K562 (cell line): ENCODE measurements around the gene ERBB4. TPM values are rescaled to one million over a fixed set of nuclear protein-coding genes. Genes with fewer than 3 reads are reported as not detected.

Experiments
- ATAC-seq: fragments of 200-7000 bp; cut with Tn5 transposase; 3 replicates; pipeline ENCODE4 v1.9.1; 2020; ENCODE audit warnings: moderate library complexity
- BruUV-seq: library from RNA; stranded (reverse); fragments of 400-500 nt; replicated peaks from 2 replicates; lab custom pipeline; 2021; lab: Mats Ljungman, UMichigan
- CTCF ChIA-PET: fragments of 300-600 bp; formaldehyde crosslinking; extraction: SDS; loops from one replicate; lab custom pipeline; 2021; ENCODE audit warnings: low intra/inter-chr PET ratio; lab: Yijun Ruan, JAX
- POLR2A ChIA-PET: fragments of 300-600, 350-650 bp; sonication (Branson Sonifier 250); formaldehyde crosslinking; extraction: SDS; loops from one replicate; lab custom pipeline; 2021; ENCODE audit warnings: antibody characterized with exemption, inconsistent platforms; lab: Yijun Ruan, JAX
- DNase-seq, 4 experiments: peaks; one replicate each; pipeline versions ENCODE4 v3.0.0 to v3.0.0-alpha.2; 2011 to 2018; ENCODE audit warnings: low spot score in 3 of 4, mixed read lengths in 3 of 4; ENCODE audit errors: extremely low read depth in 1 of 4
- FAIRE-seq: peaks from 2 replicates; lab custom pipeline; 2011; peaks lifted over from hg19 to GRCh38; lab: Jason Lieb, UNC
- H2AFZ ChIP-seq: 2 replicates; pipeline ENCODE4 v1.6.0; 2011; ENCODE audit warnings: low read depth, low read length, control low read depth, inconsistent platforms
- H3K27ac ChIP-seq: fragments of 200-600 bp; 3 replicates; pipeline ENCODE4 v1.8.0; 2011; ENCODE audit warnings: low read depth, mild to moderate bottlenecking, control low read depth, inconsistent platforms, low read length, moderate library complexity, mixed read lengths; ENCODE audit errors: extremely low read depth
- H3K27me3 ChIP-seq, 2 experiments: fragments of 300-600 bp in 1 of 2; 2 replicates in 1 of 2; 3 replicates in 1 of 2; pipeline versions ENCODE4 v1.6.0 to v1.8.0; 2011; ENCODE audit warnings: inconsistent platforms in 2 of 2, low read length in 2 of 2, mild to moderate bottlenecking in 1 of 2, mixed read lengths in 1 of 2, moderate library complexity in 1 of 2; ENCODE audit not compliant: control insufficient read depth in 2 of 2, insufficient read depth in 2 of 2
- H3K36me3 ChIP-seq: fragments of 300-600 bp; 3 replicates; pipeline ENCODE4 v1.8.0; 2011; ENCODE audit warnings: mild to moderate bottlenecking, low read length, inconsistent platforms; ENCODE audit not compliant: control insufficient read depth, insufficient read depth
- H3K4me1 ChIP-seq, 2 experiments: fragments of 200-600 bp in 1 of 2; replicated peaks in 1 of 2; 2 replicates in 1 of 2; 3 replicates in 1 of 2; pipeline versions ENCODE4 v1.5.1 to v1.8.0; 2011; ENCODE audit warnings: inconsistent platforms in 2 of 2, low read length in 2 of 2, mild to moderate bottlenecking in 1 of 2, mixed read lengths in 1 of 2, moderate library complexity in 1 of 2; ENCODE audit not compliant: control insufficient read depth in 2 of 2, insufficient read depth in 2 of 2
- H3K4me2 ChIP-seq: 2 replicates; pipeline ENCODE4 v1.6.1; 2011; ENCODE audit warnings: low read length, control low read depth, inconsistent platforms, mixed read lengths; ENCODE audit not compliant: insufficient read depth
- H3K4me3 ChIP-seq: fragments of 200-600 bp; sonication (generic), shearing (Covaris generic); 2 replicates; pipeline ENCODE4 v1.5.1; 2016; ENCODE audit warnings: control low read depth, inconsistent platforms
- H3K79me2 ChIP-seq: fragments of 200-600 bp; 3 replicates; pipeline ENCODE4 v1.8.0; 2011; ENCODE audit warnings: low read length, inconsistent platforms; ENCODE audit not compliant: control insufficient read depth, insufficient read depth
- H3K9ac ChIP-seq, 2 experiments: 2 replicates each; pipeline versions ENCODE4 v1.6.0 to v1.6.1; 2011; ENCODE audit warnings: low read depth in 2 of 2, low read length in 2 of 2, control low read depth in 1 of 2, inconsistent platforms in 1 of 2, mild to moderate bottlenecking in 1 of 2, mixed read lengths in 1 of 2; ENCODE audit not compliant: insufficient read depth in 1 of 2
- H3K9me1 ChIP-seq: one replicate; pipeline ENCODE4 v1.6.0; 2011; ENCODE audit warnings: inconsistent platforms, mild to moderate bottlenecking, low read length, moderate library complexity; ENCODE audit not compliant: control insufficient read depth, insufficient read depth
- H3K9me3 ChIP-seq: replicated peaks from 2 replicates; pipeline ENCODE4 v1.5.1; 2011; ENCODE audit warnings: low read depth, low read length, inconsistent platforms; ENCODE audit not compliant: control insufficient read depth, insufficient read depth
- H4K20me1 ChIP-seq: replicated peaks from 2 replicates; pipeline ENCODE4 v1.6.1; 2011; ENCODE audit warnings: low read length, inconsistent platforms, mixed read lengths; ENCODE audit not compliant: control insufficient read depth, insufficient read depth
- CTBP1 ChIP-seq: fragments of 450-650 bp; IDR thresholded peaks from 2 replicates; pipeline ENCODE4 v1.6.1; 2016; ENCODE audit warnings: borderline replicate concordance
- FIP1L1 ChIP-seq: fragments of 200-400 bp; formaldehyde crosslinking; IDR thresholded peaks from 2 replicates; pipeline ENCODE4 v1.6.1; 2018; ENCODE audit warnings: mild to moderate bottlenecking, low read depth, low read length; ENCODE audit not compliant: poor library complexity, severe bottlenecking
- HMG20A ChIP-seq: fragments of 450-650 bp; formaldehyde crosslinking; conservative IDR thresholded peaks from 2 replicates; pipeline ENCODE4 v1.4.0; 2020; ENCODE audit warnings: mild to moderate bottlenecking, mixed read lengths
- MAFF ChIP-seq: IDR thresholded peaks from 2 replicates; pipeline ENCODE4 v1.6.1; 2012; ENCODE audit warnings: low read length, improper control_type of control experiment
- NRF1 ChIP-seq, 2 experiments: fragments of 450-650 bp; IDR thresholded peaks in 1 of 2; conservative IDR thresholded peaks in 1 of 2; 2 replicates each; pipeline ENCODE4 v1.6.1; 2014; ENCODE audit warnings: mild to moderate bottlenecking in 2 of 2
- SMARCC2 ChIP-seq: fragments of 450-650 bp; IDR thresholded peaks from 2 replicates; pipeline ENCODE4 v1.6.1; 2017; ENCODE audit warnings: antibody characterized with exemption, moderate library complexity, mild to moderate bottlenecking, low read depth
- TCF7L2 ChIP-seq: fragments of 150-350 bp; IDR thresholded peaks from 2 replicates; pipeline ENCODE4 v1.6.1; 2016; ENCODE audit warnings: low read depth, mild to moderate bottlenecking, low read length, moderate library complexity
- ZNF586 ChIP-seq: fragments of 450-650 bp; formaldehyde crosslinking; conservative IDR thresholded peaks from 2 replicates; pipeline ENCODE4 v1.4.0; 2020; ENCODE audit warnings: mild to moderate bottlenecking, moderate library complexity
- WGBS: fragments of 100-300 bp; shearing (Covaris generic); methylation state at CpG from one replicate; pipeline ENCODE4 v1.1.6; 2016; ENCODE audit warnings: low coverage, mixed read lengths; ENCODE audit not compliant: insufficient coverage; ENCODE audit errors: missing lambda C conversion rate; 5-methylcytosine and 5-hydroxymethylcytosine counted together
- in situ Hi-C: fragments of 300-500 bp; cut with MboI; formaldehyde crosslinking; loops from 4 replicates; pipeline ENCODE4 v1.15.0; 2018; ENCODE audit warnings: inconsistent platforms, mixed read lengths
- intact Hi-C: fragments of 100-400 bp; cut with micrococcal nuclease; formaldehyde crosslinking; loops from 2 replicates; pipeline ENCODE4 v1.14.2; 2022
- polyA plus RNA-seq, 8 experiments: library from polyadenylated mRNA; depleted of rRNA in 4 of 8; stranded (reverse) in 5 of 8; unstranded in 3 of 8; fragments of >200 nt; fragmentation: Nextera tagmentation in 2 of 8; fragmentation: Illumina TruSeq in 1 of 8; extraction: Ambion mirVana in 2 of 8; extraction: Trizol in 1 of 8; gene quantifications; 2 replicates each; pipeline versions ENCODE4 v1.2.1 to v1.2.3, GENCODE V29; 2011 to 2014; ENCODE audit warnings: inconsistent platforms in 1 of 8, missing spikeins in 1 of 8
- total RNA-seq, 7 experiments: library from RNA; depleted of rRNA in 6 of 7; stranded (reverse); fragments of >200 nt in 6 of 7; fragmentation: Illumina TruSeq in 2 of 7; extraction: Trizol in 2 of 7; gene quantifications; 2 replicates each; pipeline versions ENCODE4 v1.2.1 to v1.2.3, GENCODE V29; 2011 to 2021; ENCODE audit warnings: low replicate concordance in 1 of 7
- TF ChIP-seq, protein P1 (sequence below): sonication (generic); formaldehyde crosslinking; IDR thresholded peaks from 2 replicates; pipeline ENCODE4 v1.8.0; 2022; ENCODE audit warnings: mild to moderate bottlenecking, low read depth, missing genetic modification reagents
- TF ChIP-seq, protein P2 (sequence below), 3 experiments: fragments of 200-800 bp in 1 of 3; fragments of 250-450 bp in 1 of 3; fragments of 450-650 bp in 1 of 3; sonication (Bioruptor Pico) in 1 of 3; sonication (Bioruptor generic) in 1 of 3; formaldehyde crosslinking in 1 of 3; IDR thresholded peaks; 2 replicates each; pipeline versions ENCODE4 v1.6.1 to v1.8.0; 2016 to 2022; ENCODE audit warnings: mild to moderate bottlenecking in 2 of 3, missing genetic modification characterization in 2 of 3, missing compliant biosample characterization in 1 of 3, moderate library complexity in 1 of 3

Gene ERBB4
- total and polyA plus RNA-seq, 9 of the 15 experiments (the other 6 are each of a cell fraction or from before 2014, with no cell fraction given) = not detected

DNA sequence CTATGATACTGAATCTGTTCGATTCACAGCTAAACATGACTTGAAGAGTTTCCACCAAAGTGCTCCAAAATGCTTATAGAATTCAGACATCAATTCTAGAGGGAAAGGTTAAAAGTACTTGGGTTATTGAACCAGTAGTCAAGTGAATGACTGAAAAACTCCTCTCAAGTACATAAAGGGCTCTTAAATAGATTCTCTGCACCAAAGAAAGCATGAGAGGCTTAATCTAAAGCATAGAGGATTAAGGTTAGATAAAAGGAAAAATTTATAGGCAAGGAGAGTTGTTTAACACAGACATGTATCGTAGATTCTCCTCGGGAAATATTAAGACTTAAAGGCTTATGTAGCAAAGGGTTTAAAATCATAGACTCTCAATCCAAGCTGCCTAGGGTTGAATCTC, 701.4 kb downstream of the ERBB4 start:
- H3K9ac ChIP-seq = no peak overlapping the region
- DNase-seq (no peak), FAIRE-seq (no peak)
- ChIA-PET POLR2A (no interaction called here), CTCF (no interaction called here)
- H3K27ac ChIP-seq = no peak overlapping the region
- no peak overlapping the region for H3K4me3 ChIP-seq
- no peaks in the 10 kb centered on the region for H3K9me1 ChIP-seq
- TF ChIP-seq FIP1L1 (no peak), NRF1 (conservative IDR thresholded peaks at IDR 0.05 in 1 of 2, IDR thresholded peaks at IDR 0.05 in 1 of 2) (no peak), HMG20A (CRISPR knock-in tag) (no peak), TCF7L2 (no peak), MAFF (no peak), CTBP1 (no peak), ZNF586 (CRISPR knock-in tag) (no peak), SMARCC2 (no peak)
- TF ChIP-seq, protein P1, sequence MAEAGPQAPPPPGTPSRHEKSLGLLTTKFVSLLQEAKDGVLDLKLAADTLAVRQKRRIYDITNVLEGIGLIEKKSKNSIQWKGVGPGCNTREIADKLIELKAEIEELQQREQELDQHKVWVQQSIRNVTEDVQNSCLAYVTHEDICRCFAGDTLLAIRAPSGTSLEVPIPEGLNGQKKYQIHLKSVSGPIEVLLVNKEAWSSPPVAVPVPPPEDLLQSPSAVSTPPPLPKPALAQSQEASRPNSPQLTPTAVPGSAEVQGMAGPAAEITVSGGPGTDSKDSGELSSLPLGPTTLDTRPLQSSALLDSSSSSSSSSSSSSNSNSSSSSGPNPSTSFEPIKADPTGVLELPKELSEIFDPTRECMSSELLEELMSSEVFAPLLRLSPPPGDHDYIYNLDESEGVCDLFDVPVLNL (CRISPR knock-in tag) = no peak
- TF ChIP-seq, protein P2, sequence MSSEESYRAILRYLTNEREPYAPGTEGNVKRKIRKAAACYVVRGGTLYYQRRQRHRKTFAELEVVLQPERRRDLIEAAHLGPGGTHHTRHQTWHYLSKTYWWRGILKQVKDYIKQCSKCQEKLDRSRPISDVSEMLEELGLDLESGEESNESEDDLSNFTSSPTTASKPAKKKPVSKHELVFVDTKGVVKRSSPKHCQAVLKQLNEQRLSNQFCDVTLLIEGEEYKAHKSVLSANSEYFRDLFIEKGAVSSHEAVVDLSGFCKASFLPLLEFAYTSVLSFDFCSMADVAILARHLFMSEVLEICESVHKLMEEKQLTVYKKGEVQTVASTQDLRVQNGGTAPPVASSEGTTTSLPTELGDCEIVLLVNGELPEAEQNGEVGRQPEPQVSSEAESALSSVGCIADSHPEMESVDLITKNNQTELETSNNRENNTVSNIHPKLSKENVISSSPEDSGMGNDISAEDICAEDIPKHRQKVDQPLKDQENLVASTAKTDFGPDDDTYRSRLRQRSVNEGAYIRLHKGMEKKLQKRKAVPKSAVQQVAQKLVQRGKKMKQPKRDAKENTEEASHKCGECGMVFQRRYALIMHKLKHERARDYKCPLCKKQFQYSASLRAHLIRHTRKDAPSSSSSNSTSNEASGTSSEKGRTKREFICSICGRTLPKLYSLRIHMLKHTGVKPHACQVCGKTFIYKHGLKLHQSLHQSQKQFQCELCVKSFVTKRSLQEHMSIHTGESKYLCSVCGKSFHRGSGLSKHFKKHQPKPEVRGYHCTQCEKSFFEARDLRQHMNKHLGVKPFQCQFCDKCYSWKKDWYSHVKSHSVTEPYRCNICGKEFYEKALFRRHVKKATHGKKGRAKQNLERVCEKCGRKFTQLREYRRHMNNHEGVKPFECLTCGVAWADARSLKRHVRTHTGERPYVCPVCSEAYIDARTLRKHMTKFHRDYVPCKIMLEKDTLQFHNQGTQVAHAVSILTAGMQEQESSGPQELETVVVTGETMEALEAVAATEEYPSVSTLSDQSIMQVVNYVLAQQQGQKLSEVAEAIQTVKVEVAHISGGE (CRISPR knock-in tag; IDR thresholded peaks at IDR 0.05) = no peak
- TF ChIP-seq, all 486 proteins: peak for 0
- in situ Hi-C loops (no loop called here), intact Hi-C loops (no loop called here)
- Histone ChIP-seq H2AFZ (no peak overlapping the region), H4K20me1 (no peaks in the 10 kb centered on the region), H3K9me3 (no peaks in the 10 kb centered on the region), H3K4me2 (no peak overlapping the region), H3K4me1 (no peaks in the 10 kb centered on the region), H3K79me2 (no peaks in the 10 kb centered on the region), H3K27me3 (no peaks in the 10 kb centered on the region), H3K36me3 (no peaks in the 10 kb centered on the region)
- no peak for ATAC-seq
- no TSS peak for BruUV-seq
- 0% methylated on average over 3 of the region's 3 CpGs for WGBS
